NB4 (cell line): ENCODE data around the gene MGLL.

Experiments
- CTCF ChIP-seq: IDR thresholded peaks from one replicate; pipeline ENCODE4 v1.5.1; 2012; ENCODE audit warnings: low read depth, low read length
- MAX ChIP-seq: IDR thresholded peaks from 2 replicates; pipeline ENCODE4 v1.6.1; 2011; ENCODE audit warnings: low read depth, low read length
- POLR2A ChIP-seq: IDR thresholded peaks from 2 replicates; pipeline ENCODE4 v1.6.1; 2011; ENCODE audit warnings: mild to moderate bottlenecking; ENCODE audit not compliant: insufficient read length; ENCODE audit errors: extremely low read depth

- TF ChIP-seq CTCF (no peak), POLR2A (no peak), MAX (no peak)
Measured at GRCh38 chr3:127723011-127723567, 99.2 kb downstream of the MGLL start.
